ENCODE results near the gene TARBP1.
"Not testable (repeated sequence)": the region's sequence is repeated elsewhere in the genome, so short reads cannot be mapped to it uniquely, and the experiment has no call there.

Gene TARBP1

DNA sequence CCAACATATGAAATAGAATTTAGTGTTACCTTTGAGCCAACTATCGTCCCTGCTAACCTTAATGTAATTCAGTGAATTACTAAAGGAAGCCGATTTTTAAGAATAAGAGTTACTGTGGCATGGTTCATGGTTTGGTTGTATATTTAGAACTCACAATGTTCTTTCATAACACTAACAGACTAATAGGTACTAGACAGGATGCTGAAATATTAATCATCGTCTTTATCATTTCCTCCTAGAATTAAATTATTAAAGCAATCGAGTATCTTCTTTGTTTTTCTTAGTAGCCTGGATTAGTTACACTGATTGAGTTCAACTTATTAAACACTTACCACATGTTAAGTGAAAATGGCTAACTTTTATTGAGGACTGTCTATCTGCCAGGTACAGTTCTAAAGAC is 47.7 kb downstream of the TARBP1 start:
- DNase-seq = no peak

DNA sequence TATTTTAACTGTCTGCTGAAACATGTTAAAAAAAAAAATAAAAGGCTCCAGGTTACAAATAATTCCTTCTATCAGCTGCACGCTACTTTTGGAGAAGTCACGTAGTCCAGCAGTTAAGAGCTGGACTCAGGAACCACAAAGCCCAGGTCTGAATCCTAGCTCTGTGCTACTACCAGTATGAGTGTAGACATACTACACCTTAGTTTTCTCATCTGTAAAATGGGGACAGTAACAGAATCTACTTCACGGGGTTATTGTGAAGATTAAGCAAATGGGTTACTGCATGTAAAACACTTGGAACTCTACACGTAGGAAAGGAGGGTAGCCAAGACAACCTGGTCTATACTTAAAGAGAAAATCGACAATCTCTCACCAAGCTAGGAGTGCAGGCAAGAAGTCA is 48.3 kb downstream of the TARBP1 start:
- DNase-seq = no peak

DNA sequence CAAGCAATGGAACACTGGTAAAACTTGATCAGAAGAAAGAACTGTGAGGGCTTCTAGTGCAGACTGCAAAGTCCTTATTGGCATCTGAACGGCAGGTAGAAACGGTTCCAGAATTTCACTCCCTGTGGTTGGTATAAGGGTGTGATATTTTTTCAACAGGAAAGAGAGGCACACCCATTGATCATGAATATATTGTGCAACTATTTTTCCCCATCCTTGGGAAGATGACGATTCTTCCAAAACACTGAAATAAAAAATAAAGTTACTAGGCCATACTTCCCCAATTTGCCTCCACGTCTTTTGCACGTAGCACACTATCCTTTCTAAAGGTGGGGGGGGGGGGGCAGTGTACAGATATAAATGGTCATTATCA is 49.6 kb downstream of the TARBP1 start:
- no peak for DNase-seq

DNA sequence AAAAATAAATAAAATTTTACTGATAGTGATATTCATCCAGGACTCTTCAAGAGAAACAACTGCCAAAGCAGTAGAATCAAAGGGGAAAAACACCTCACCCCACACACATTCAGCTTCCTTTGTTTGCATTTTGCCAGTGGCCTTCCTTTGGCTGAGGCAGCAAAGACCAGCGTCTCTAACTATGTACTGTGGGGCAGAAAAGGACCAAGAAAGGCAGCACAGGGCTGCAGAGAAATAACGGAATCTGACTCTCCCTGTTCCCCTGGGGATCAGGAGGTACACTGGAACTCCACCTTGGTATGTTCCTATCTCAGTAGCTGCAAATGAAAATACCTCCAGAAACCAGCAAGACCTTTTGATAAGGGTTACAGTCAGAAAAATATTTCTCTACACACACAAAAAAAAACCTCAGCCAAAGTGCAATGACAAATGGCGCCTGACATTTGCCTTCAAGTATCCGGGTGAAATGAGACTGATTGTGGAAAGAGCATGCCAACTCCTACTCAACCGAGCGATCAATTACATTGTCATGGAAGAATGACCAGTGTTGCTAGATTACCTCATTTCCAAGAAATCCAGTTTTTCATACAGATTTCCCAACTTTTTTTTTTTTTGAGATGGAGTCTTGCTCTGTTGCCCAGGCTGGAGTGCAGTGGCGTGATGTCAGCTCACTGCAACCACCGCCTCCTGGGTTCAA is 50.9 kb downstream of the TARBP1 start:
- DNase-seq = no peak

DNA sequence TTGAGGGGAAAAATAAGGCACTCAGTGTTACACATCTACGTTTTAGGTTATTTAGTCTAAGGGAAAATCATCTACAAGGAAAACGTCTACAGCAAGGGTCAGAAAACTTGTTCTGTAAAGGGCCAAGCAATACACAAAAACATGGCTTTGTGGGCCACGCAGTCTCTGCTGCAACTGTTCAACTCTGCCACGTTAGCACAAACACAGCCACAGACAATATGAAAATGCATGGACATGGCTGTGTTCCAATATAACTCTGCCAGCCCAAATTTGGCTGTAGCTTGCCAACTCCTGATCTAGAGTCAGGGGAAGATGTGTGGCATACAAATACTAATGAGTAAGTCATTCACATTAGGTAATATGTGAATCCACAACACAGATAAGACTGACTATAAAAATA is 65.0 kb downstream of the TARBP1 start:
- DNase-seq = no peak

DNA sequence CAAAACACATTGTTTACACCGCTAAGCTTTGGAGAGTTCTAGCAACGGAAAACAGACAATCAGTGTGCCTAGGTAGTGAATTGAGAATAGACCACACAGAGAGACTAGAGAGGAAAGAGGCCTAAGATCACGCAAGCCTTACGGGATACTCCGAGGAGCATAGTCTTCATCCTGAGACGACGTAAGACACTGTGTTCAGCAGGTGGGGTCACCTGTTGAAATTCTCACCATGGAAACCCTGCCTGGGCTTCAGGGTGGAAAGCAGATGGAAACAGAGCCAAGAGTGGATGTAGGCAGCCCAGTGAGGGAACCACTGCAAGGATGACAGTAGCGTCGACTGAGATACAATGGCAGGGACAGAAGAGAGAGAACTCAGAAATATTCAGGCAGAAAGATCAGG is 65.5 kb downstream of the TARBP1 start:
- no peak for DNase-seq

DNA sequence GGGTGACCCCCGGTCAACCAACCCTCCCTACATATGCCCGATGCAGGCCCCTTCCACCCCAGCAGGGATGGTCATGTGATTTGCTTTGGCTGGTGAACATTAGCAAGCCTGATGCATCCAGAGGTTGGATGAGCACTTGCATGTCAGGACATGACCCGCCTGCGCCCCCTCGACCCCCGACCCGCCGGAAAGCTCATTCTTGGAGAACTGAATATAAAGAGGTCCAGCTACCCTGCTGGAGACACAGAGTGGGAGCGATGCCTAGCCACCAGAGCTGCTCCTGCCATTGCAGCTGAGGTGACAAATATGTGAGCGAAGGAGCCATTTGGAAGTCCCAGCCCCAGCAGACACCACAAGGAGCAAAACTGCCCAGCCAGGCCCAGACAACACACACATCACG is 66.1 kb downstream of the TARBP1 start:
- no peak for DNase-seq

DNA sequence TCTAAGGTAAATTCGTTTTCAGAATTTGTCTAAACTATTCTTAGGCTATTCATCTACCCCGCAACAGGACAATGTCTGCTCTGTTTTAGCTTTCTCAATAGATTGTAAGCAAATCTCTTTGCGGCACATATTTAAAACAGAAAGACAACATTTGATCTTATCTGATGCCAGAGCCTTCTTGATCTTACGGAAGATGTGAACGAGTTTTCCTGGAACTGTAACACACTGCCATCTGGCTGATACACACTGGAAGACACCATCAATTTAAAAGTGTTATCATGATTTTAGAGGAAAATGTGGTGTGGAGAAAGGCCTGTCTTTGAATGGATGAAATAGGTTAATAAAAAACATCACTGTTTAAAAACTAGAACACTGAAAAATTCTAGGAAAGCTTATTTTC is 69.7 kb downstream of the TARBP1 start:
- DNase-seq = no peak

DNA sequence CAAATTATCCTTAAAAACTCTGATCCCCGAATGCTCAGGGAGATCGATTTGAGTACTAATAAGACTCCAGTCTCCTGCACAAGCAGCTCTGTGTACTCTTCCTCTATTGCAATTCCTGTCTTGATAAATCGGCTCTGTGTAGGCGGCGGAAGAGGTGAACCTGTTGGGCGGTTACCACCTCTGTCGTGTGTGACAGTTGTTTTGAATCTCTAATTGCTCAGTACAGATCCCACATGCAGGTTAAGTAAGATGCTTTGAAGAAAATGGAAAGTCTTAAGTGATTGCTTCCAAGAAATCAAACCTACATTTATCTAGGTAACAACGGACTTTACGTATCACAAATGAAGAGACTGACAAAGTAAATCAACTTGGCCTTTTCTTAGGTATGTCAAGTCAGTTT is 70.2 kb downstream of the TARBP1 start:
- DNase-seq = no peak

DNA sequence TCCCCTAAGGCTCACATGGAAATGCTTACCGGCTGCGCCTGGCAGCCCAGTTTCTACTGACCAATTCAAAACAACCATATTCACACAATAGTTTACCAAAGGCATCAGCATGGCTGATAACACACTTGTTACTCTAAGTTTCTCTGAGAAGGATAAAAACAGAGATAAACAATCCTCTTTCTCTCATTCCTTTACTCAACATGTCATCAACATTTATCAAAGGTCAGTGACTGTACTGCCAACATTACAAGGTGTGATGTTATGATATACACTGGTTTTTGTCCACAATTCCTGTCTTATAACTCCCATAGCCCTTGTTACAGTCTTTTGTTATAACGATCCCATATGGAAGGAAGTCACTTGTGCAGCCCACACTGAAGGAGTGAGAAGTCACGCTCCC is 72.1 kb downstream of the TARBP1 start:
- DNase-seq = no peak

DNA sequence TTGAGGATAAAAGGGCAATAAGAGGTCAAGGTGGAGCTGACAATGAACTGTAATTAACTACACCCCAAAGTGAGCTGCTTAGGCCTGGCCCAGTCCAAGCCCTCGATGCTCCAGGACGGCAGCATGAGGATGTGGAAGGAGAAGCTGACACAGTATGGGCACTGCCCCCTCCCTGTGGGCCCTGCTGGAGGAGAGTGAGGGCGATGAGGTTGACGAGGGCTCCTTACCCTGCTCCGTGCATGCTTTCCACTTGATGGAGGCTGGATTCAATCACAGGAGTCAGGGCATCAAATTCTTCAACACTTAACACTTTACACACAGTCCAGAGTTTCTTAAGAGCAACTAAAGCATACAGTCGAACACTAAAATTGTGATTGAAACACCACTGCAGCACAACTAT is 73.3 kb downstream of the TARBP1 start:
- DNase-seq = no peak

DNA sequence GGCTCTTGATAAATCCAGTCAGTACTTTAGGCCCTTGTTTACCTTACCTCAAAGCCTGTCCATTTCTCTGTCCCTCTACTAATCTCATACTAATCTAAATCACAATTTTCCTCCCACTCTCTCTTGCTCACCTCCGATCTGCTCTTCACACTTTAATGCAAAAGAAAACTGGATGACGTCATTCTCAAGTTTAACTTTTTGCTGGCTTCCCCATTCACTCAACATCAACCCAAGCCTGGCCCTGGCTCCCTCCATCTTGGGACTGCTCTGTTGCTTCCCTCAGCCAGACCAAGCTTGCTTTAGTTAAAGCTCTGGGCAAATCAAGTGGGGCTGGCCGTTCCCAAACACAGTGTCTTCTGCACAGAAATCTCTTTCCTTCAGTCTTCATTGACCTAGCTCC is 76.0 kb downstream of the TARBP1 start:
- no peak for DNase-seq

DNA sequence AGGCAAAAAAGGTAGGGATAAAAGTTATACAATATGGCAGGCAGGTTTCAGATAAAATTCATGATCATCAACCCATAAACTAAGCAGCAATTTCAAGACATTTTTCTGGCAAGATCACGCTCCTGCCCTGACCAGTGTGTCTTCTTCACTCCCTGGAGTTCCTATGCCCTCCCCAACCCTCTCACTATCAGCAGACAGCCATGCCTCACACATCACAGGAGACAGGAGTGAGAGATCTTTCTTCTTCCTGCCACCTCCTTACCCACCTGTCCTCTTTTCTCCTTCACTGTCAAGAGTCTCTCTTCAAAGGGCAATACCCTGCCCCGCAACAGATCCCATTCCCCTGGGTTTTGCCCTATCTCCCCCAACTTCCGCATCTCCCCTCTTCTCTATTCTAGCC is 77.3 kb downstream of the TARBP1 start:
- DNase-seq = no peak

DNA sequence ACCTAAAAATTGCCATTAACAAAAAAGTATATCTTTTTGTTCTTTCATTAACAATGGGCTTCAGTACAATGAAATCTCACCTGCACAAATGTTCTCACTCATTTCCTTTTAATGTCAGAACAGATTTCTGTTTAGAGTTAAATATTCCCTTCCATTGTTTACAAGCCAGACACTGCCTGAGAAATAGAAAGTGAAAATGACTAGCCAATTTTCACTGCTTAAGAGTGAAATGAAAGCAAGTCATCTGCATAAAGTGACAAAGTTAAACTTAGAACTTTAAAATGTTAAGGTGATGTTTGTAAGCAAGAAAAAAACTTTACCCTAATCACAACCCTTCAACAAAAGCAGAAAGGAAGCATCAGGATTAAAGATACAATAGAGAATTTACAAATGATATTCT is 78.2 kb downstream of the TARBP1 start:
- no peak for DNase-seq

DNA sequence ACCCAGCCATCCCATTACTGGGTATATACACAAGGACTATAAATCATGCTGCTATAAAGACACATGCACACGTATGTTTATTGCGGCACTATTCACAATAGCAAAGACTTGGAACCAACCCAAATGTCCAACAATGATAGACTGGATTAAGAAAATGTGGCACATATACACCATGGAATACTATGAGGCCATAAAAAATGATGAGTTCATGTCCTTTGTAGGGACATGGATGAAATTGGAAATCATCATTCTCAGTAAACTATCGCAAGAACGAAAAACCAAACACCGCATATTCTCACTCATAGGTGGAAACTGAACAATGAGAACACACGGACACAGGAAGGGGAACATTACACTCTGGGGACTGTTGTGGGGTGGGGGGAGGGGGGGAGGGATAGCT is 79.5 kb downstream of the TARBP1 start:
- DNase-seq = not testable (repeated sequence)

DNA sequence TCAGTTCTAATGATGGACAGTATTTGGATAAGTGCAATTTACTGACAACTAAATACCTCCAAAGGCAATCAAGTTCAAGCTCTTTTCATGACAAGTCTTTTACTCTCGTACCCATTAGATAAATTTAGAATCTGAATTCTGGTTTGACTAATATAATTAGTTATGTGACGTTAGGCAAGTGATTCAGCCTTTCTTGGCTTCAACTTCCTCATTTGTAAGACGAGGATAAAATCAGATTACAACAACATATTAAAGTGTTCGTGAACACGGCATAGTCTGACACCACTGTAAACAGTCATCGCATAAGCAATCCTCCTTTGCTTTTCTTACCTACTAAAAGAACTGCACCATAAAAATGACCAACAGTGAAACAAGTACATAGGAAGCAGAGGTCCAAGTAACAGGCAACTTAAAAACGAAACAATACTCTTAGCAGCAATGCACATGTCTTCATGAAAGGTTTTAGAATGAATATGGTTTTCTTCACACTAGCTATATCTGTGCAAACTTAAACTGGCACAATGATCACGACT is 80.1 kb downstream of the TARBP1 start:
- no peak for DNase-seq

DNA sequence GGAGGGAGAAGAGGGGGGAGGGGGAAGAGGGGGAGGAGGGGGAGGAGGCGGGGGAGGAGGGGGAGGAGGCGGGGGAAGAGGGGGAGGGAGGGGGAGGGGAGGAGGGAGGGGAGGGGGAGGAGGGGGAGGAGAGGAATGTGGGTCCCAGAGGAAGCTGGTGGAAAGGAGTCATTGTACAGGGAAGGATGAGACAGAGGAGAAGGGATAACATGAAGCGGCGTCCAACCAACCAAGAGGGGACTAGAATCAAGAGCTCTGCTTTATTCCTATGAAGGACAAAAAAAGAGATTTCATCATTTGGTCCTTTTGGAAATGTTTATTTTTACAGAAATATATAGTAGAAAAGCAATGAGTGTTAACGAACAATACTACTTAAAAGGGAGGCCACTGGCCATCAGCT is 81.2 kb downstream of the TARBP1 start:
- DNase-seq = no peak

DNA sequence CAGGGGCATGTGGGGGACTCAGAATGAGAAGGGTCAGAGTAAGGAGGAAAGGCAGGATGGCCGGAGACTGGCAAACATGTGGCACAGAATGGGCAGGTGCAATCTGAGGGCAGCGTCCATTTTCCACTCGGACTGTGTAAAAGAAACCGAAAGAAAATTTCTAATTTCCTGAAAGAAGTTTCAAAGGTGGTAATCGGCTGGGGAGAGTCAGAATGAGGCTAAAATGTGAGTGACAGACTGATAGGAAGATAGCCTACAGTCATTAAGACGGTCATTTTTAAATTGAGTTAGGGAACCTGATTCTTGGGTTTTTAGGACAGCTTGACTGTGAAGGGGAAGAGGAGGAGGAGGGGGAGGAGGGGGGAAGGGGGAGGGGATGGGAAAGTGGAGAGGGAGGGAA is 82.1 kb downstream of the TARBP1 start:
- DNase-seq = no peak

DNA sequence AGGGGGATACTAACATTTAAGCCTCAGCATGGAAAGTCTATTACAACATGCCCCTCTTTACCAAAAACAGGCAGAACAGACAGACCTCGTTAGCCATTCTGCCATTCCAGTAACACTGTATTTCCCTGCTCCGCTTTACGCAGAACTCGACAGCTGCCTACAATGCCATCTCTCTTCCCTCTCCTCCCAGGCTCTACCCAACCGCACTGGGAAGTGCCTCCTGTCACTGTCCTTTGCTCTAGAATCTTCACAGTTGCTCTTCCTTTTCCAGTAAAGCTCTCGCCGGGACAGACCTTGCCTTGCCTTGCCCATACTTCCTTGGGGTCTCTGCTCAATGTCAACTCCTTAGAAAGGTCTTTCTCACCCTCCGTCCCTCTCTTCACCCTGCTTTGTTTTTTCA is 82.9 kb downstream of the TARBP1 start:
- DNase-seq = no peak

DNA sequence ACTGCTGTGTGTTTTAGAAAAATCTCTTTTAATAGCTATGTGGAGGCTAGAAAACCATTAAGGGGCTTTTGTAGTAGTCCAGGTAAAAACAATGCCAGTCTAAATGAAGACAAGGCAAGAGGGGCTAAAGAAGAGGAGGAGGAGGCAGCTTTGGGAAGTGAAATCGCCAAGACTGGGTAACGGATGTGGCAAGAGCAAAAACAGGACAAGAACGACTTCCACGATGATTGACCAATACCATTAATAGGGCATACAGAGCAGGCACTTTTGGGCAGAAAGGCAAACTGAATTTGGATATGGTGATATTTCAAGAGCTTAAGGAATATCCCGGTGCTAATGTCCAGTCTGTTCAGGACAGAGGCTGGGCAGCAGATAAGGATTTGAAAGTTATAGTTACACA is 83.7 kb downstream of the TARBP1 start:
- no peak for DNase-seq

DNA sequence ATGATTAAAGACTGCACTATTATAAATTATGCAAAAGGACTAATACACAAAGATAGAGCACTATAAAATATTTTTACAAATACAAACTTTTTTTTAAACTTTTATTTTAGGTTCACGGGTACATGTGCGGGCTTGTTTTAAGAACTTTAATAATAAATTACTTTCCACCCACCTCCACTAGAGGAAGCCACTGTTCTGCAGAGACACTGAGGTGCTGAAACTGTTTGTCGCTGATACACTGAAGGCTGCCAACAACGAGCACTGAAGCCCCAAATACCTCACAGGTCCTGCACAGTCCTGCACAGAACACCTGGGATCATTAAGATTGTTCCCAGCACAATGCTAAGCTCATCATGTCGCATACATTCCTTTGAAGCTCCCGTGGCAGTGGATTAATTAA is 85.8 kb downstream of the TARBP1 start:
- DNase-seq = no peak

DNA sequence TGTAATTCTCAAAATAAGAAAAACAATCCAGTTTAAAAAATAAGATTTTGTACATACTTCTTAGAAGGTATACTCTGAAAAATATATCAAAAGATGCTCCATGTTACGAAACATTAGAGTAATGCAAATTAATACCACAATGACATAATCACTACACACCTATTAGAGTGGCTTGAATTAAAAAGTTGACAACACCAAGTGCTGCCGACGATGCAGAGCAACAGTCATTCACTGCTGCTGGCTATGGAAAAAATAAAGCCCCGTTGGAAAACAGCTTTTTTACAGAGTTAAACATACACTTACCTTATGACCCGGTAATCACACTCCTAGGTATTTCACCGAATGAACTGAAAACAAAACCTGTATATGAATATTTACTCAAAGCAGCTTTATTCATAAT is 90.9 kb downstream of the TARBP1 start:
- DNase-seq = no peak

DNA sequence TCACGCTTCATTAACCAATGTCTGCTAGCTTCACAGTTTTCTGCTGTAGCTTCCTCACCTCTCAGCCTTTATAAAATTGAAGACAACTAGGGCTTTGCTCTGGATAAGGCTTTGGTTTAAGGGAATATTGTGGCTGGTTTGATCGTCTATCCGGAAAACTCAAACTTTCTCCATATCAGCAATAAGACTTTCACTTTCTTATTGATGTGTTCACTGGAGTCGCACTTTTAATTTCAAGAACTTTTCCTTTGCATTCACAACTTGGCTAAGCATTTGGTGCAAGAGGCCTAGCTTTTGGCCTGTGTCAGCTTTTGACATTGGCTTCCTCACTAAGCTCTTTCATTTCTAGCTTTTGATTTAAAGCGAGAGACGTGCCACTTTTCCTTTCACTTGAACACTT is 92.9 kb downstream of the TARBP1 start:
- DNase-seq = no peak

DNA sequence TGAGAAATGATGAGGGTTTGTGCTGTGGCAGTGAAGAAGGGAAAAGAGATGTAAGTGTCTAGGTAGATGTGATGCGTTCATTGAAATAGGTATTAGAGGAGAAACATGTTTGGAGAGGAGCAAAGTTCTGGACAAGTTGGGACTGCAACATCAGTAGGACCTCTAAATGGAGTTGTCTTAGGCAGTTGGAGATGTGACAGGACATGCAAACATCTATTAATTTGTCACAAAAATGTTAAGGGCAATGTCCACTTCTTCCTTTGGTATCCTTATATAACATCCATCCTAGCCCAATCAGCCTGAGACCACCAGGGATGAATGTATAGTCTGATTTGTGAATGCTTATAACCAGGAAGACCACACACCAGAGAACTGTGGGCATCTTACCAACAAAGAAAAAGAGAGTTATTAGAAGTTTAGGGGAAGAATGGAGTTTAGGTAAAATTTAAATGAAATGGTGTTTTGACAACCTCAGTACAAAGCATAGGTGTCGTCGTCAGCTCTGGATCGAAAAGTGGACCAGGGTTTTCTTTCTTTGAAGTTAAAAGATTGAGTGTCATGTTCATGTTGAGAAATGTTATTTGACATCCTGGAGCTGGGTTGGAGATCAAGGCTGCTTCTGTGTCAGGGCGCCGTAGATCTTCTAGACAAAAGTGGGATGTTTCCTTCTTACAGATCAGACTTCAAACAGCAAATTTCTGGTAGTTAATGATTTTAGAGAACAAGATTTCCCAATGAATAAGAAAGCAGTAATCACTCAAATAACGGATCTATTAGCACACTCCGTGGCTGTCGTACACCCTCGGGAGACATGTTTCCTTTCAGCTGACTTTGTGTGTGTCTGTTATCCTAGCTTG is 97.1 kb downstream of the TARBP1 start:
- no peak for DNase-seq
